Activated effector memory CD4-positive, alpha-beta T cell treated with Interleukin-2 at 50 U/mL for 16 hours (primary cell): ENCODE measurements around the gene CEACAM20.
"Not testable (repeated sequence)": the region's sequence is repeated elsewhere in the genome, so short reads cannot be mapped to it uniquely, and the experiment has no call there.

Experiments used
- DNase-seq: peaks from one replicate; pipeline ENCODE4 v3.0.0-alpha.2; 2020

CEACAM20 gene

GRCh38 chr19:44468730-44469129 is 60.7 kb downstream of the CEACAM20 start:
- DNase-seq = not testable (repeated sequence)

DNA sequence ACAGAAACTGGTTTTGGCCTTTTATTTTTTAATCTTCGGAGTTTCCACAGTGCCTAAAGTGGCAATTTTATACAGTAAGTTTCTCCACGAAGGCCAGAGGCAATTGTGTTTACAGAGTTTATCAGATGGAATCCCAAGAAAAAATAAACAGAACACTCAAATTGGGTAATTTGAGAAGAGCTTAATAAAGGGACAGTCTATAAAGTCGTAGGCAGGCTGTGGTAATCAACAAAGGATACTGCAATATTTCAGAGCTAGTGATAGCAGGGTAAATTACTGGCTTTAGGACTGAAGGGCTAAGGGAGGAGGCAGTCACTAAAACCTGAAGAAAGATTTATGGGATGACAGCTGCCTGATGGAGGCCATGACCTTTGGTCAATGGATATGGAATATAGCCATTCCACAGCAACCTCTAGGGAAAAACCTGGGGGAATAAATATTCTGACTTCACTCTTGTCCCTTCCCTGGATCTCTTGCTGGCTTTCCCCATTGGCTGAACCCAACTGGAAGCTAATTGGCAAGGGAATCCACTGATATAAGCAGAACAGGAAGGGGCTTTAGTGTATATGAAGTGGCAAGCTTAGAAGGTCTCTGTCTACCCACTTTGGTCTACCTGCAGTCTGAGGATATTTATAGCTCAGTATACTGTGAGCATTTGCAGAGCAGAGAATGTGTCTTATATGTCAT is 66.7 kb downstream of the CEACAM20 start:
- DNase-seq = not testable (repeated sequence)
